ENCODE measurements around the gene SLC4A8. TPM values are rescaled to one million over a fixed set of nuclear protein-coding genes. Genes with fewer than 3 reads are reported as not detected.

SLC4A8 gene
- total RNA-seq, 1 experiment from 2014 or later: 1.4 TPM

- ChIA-PET CTCF (no interaction called here), RAD21 (ENCODE audit: low non-redundant PET in 1 of 2, low total read pairs in 2 of 2, uncharacterized antibody in 2 of 2, unreplicated experiment in 2 of 2) (no interaction called here), POLR2A (no interaction called here)
- no peak overlapping the region for H3K4me3 ChIP-seq (replicated peaks in 1 of 2; ENCODE audit: low read depth in 1 of 2, low read length in 2 of 2)
- TF ChIP-seq SRF (IDR thresholded peaks at IDR 0.05; ENCODE audit: low read depth) (no peak), ELF1 (IDR thresholded peaks at IDR 0.05; ENCODE audit: borderline replicate concordance, low read depth) (no peak), SP1 (IDR thresholded peaks at IDR 0.05; ENCODE audit: low read depth) (no peak), EZH2phosphoT487 (IDR thresholded peaks at IDR 0.05; ENCODE audit: borderline replicate concordance) (no peak), ZNF274 (IDR thresholded peaks at IDR 0.05; ENCODE audit: low read depth, low read length) (no peak), RAD21 (IDR thresholded peaks at IDR 0.05; ENCODE audit: low read depth) (no peak), ATF3 (IDR thresholded peaks at IDR 0.05) (no peak)
- TF ChIP-seq, protein P1, sequence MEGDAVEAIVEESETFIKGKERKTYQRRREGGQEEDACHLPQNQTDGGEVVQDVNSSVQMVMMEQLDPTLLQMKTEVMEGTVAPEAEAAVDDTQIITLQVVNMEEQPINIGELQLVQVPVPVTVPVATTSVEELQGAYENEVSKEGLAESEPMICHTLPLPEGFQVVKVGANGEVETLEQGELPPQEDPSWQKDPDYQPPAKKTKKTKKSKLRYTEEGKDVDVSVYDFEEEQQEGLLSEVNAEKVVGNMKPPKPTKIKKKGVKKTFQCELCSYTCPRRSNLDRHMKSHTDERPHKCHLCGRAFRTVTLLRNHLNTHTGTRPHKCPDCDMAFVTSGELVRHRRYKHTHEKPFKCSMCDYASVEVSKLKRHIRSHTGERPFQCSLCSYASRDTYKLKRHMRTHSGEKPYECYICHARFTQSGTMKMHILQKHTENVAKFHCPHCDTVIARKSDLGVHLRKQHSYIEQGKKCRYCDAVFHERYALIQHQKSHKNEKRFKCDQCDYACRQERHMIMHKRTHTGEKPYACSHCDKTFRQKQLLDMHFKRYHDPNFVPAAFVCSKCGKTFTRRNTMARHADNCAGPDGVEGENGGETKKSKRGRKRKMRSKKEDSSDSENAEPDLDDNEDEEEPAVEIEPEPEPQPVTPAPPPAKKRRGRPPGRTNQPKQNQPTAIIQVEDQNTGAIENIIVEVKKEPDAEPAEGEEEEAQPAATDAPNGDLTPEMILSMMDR (IDR thresholded peaks at IDR 0.05 in 2 of 3, conservative IDR thresholded peaks at IDR 0.05 in 1 of 3; ENCODE audit: borderline replicate concordance in 1 of 3, insufficient read depth in 1 of 3, low read depth in 2 of 3, low read length in 2 of 3): no peak
- TF ChIP-seq, protein P2, sequence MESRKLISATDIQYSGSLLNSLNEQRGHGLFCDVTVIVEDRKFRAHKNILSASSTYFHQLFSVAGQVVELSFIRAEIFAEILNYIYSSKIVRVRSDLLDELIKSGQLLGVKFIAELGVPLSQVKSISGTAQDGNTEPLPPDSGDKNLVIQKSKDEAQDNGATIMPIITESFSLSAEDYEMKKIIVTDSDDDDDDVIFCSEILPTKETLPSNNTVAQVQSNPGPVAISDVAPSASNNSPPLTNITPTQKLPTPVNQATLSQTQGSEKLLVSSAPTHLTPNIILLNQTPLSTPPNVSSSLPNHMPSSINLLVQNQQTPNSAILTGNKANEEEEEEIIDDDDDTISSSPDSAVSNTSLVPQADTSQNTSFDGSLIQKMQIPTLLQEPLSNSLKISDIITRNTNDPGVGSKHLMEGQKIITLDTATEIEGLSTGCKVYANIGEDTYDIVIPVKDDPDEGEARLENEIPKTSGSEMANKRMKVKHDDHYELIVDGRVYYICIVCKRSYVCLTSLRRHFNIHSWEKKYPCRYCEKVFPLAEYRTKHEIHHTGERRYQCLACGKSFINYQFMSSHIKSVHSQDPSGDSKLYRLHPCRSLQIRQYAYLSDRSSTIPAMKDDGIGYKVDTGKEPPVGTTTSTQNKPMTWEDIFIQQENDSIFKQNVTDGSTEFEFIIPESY (IDR thresholded peaks at IDR 0.05; ENCODE audit: extremely low read depth, insufficient replicate concordance, low read length): no peak
- no peaks in the 10 kb centered on the region for H4K20me1 ChIP-seq (ENCODE audit: insufficient read depth)
- intact Hi-C loops (cut with micrococcal nuclease): no loop called here
- H3K9me2 ChIP-seq (ENCODE audit: insufficient read depth): no peaks in the 10 kb centered on the region
- H3K79me2 ChIP-seq (ENCODE audit: insufficient read depth, low read length): no peaks in the 10 kb centered on the region
- no TSS peak for BruUV-seq (replicated peaks)
- no peaks in the 10 kb centered on the region for H3K9me3 ChIP-seq (ENCODE audit: control insufficient read depth in 1 of 2, insufficient read depth in 1 of 2, low read depth in 1 of 2, low read length in 2 of 2)
- peaks cover 5 to 8% of the 10 kb centered on the region in 2 experiments; a peak in 2 of 4 replicates for H3K4me1 ChIP-seq (ENCODE audit: control insufficient read depth in 1 of 2, insufficient read depth in 2 of 2, low read length in 2 of 2)
- no peaks in the 10 kb centered on the region for H3K36me3 ChIP-seq (ENCODE audit: control insufficient read depth in 1 of 2, insufficient read depth in 2 of 2, low read length in 2 of 2)
- no peak overlapping the region for H3K27ac ChIP-seq (ENCODE audit: low read depth, low read length)
- H3K4me2 ChIP-seq (ENCODE audit: low read length): no peak overlapping the region
- H2AFZ ChIP-seq (ENCODE audit: low read depth, low read length, poor library complexity, severe bottlenecking): no peak overlapping the region
- ATAC-seq (no peak), DNase-seq (ENCODE audit: low read depth, low spot score) (no peak)
- no peak overlapping the region for H3K9ac ChIP-seq (ENCODE audit: low read length)
- H3K27me3 ChIP-seq (ENCODE audit: insufficient read depth, low read length): no peaks in the 10 kb centered on the region
Measured at GRCh38 chr12:51397670-51398069, 27.0 kb upstream of the SLC4A8 start.

Measured in HCT116 (cell line).